Effector memory CD4-positive, alpha-beta T cell (primary cell): ENCODE results near the gene ITGAL.

Experiments
- DNase-seq, 3 donors: peaks; one replicate each; pipeline ENCODE4 v3.0.0-alpha.2; 2020
- H3K27ac ChIP-seq: 2 replicates; pipeline ENCODE4 v1.7.0; 2013; ENCODE audit warnings: mild to moderate bottlenecking, low read length, moderate library complexity; ENCODE audit not compliant: insufficient read depth, poor library complexity, severe bottlenecking
- H3K27me3 ChIP-seq: replicated peaks from 2 replicates; pipeline ENCODE4 v1.7.0; 2013; ENCODE audit warnings: mild to moderate bottlenecking, low read length; ENCODE audit not compliant: insufficient read depth, control insufficient read depth, poor library complexity, severe bottlenecking
- H3K36me3 ChIP-seq: 2 replicates; pipeline ENCODE4 v1.7.0; 2013; ENCODE audit warnings: mild to moderate bottlenecking, low read length, moderate library complexity; ENCODE audit not compliant: control insufficient read depth, insufficient read depth
- H3K4me1 ChIP-seq: 2 replicates; pipeline ENCODE4 v1.7.0; 2013; ENCODE audit warnings: low read length, mild to moderate bottlenecking; ENCODE audit not compliant: control insufficient read depth, insufficient read depth, poor library complexity, severe bottlenecking
- H3K4me3 ChIP-seq: 2 replicates; pipeline ENCODE4 v1.7.0; 2013; ENCODE audit warnings: low read length, low read depth, mild to moderate bottlenecking; ENCODE audit not compliant: insufficient read depth, poor library complexity, severe bottlenecking
- H3K9me3 ChIP-seq: 2 replicates; pipeline ENCODE4 v1.7.0; 2013; ENCODE audit warnings: mild to moderate bottlenecking, low read length, moderate library complexity; ENCODE audit not compliant: control insufficient read depth

The ITGAL gene

DNA sequence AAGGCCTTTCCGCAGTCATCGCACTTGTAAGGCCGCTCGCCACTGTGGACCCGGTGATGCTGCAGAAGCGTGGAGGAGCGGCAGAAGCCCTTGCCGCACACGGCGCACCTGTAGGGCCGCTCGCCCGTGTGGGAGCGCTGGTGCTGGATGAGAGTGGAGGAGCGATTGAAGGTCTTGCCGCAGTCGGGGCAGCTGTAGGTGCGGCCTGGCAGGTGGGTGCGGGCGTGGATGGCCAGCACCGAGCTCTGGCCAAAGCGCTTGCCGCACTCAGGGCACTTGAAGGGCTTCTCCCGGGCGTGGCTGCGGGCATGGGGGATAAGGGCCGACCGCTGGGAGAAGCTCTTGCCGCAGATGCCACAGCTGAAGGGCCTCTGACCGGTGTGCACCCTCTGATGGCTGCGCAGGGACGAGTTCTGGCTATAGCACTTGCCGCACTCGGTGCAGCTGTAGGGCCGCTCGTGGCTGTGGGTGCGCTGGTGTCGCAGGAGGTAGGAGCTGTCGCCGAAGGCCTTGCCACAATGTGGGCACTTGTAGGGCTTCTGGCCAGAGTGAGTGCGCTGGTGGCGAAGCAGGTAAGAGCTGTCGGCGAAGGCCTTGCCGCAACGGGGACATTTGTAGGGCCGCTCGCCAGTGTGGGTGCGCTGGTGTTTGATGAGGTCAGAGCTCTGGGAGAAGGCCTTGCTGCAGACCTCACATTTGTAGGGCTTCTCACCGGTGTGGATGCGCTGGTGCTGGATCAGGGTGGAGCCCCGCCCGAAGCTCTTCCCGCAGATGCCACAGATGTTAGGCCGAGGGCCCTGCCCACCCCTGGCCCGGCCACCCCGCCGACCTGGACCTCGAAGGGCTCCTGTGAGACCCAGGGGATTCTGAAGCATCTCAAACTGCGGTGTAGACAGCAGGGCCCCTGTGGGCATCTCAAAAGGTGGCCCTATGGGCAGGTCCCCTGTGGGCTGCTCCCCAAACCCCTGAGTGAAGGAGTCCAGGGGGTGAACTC is 52.3 kb downstream of the ITGAL start:
- Histone ChIP-seq H3K36me3 (peaks cover 19% of the 10 kb centered on the region), H3K4me1 (peaks cover 12% of the 10 kb centered on the region), H3K27me3 (no peaks in the 10 kb centered on the region), H3K9me3 (no peaks in the 10 kb centered on the region), H3K4me3 (no peak overlapping the region), H3K27ac (peak overlapping the region; percentile 30)
- DNase-seq, result no peak

DNA sequence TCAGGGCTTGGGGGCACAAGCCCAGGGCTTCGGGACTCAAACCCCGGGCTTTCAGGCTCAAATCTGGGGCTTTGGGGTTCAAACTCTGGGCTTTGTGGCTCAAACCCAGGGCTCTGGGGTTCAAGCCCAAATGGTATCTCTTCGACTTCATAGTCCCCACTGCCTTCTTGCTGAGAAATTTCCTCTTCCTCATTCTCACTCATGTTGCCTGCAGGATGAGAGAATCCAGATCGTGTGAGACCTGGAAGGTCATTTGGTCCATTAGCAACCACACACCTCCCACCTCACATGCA is 53.2 kb downstream of the ITGAL start:
- peak overlapping the region; percentile 50 for H3K4me3 ChIP-seq
- H3K9me3 ChIP-seq, result no peaks in the 10 kb centered on the region
- peak overlapping the region; percentile 30 for H3K27ac ChIP-seq
- H3K4me1 ChIP-seq, result peaks cover 12% of the 10 kb centered on the region
- H3K36me3 ChIP-seq, result peaks cover 11% of the 10 kb centered on the region
- DNase-seq, result no peak
- H3K27me3 ChIP-seq, result no peaks in the 10 kb centered on the region

DNA sequence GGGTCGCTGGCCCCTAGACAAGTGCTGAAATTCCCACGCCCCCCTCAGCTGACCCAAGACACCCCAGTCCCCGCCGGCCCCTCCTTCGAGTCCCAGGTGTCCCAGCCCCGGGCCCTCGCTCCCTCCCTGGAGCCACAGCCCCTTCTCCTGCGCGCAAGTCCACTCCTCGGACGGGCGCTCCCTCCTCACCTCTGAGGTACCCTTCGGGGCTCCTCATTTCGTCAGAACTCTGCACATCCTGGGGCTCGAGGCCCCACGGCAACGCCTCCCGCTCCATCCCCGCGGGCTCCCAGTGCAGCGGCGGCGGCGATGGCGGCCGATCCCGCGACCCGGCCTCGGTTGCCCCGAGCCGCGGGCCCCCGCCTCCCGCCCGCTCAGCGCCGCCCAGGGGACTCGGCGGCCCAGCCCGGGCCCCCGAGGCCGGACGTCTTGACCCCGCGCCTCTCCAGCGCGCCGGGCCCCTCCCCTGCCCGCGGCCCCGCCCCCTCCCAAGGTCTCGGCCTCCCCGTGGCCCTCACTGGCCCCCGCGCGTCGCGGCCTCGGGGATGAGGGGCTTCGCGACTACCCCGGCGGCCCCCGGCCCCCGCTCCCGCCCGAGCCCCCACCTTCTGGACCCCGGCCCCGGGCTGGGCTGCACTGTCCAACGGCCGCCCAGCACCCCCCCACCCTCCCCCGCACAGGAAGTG is 53.7 kb downstream of the ITGAL start, which contains the start of gene ZNF768:
TSS of gene ZNF768 (minus strand) at position 430 of the 686 bp plus-strand sequence. CDS start at position 277, 153 bp downstream.
- DNase-seq, result peak in 2 of 3 donors; percentile 23 to 26
- H3K4me3 ChIP-seq, result peak within 1 kb of the TSS; percentile 90

GRCh38 chr16:30526823-30527634 is 54.5 kb downstream of the ITGAL start:
- Histone ChIP-seq H3K27me3 (no peaks in the 10 kb centered on the region), H3K4me1 (peaks cover 12% of the 10 kb centered on the region), H3K4me3 (peak overlapping the region; percentile 90), H3K9me3 (no peaks in the 10 kb centered on the region), H3K27ac (peak overlapping the region; percentile 63), H3K36me3 (peaks cover 3% of the 10 kb centered on the region)
- peak; percentile 84 to 89 (median 85) for DNase-seq

More for the DNA sequence above, 53.7 kb downstream of the ITGAL start, which contains the start of gene ZNF768:
- no peaks in the 10 kb centered on the region for H3K9me3 ChIP-seq
- no peaks in the 10 kb centered on the region for H3K27me3 ChIP-seq
- peak within 1 kb of the TSS; percentile 63 for H3K27ac ChIP-seq
- H3K4me1 ChIP-seq, result peaks cover 12% of the 10 kb centered on the region
- peaks cover 11% of the 10 kb centered on the region for H3K36me3 ChIP-seq

- Histone ChIP-seq H3K27ac (peak overlapping the region; percentile 63), H3K36me3 (peaks cover 7% of the 10 kb centered on the region), H3K4me1 (peaks cover 12% of the 10 kb centered on the region), H3K4me3 (peak overlapping the region; percentile 90), H3K27me3 (no peaks in the 10 kb centered on the region), H3K9me3 (no peaks in the 10 kb centered on the region)
- DNase-seq, result no peak
These were observed 55.2 kb downstream of the ITGAL start for GRCh38 chr16:30527635-30528178.

DNA sequence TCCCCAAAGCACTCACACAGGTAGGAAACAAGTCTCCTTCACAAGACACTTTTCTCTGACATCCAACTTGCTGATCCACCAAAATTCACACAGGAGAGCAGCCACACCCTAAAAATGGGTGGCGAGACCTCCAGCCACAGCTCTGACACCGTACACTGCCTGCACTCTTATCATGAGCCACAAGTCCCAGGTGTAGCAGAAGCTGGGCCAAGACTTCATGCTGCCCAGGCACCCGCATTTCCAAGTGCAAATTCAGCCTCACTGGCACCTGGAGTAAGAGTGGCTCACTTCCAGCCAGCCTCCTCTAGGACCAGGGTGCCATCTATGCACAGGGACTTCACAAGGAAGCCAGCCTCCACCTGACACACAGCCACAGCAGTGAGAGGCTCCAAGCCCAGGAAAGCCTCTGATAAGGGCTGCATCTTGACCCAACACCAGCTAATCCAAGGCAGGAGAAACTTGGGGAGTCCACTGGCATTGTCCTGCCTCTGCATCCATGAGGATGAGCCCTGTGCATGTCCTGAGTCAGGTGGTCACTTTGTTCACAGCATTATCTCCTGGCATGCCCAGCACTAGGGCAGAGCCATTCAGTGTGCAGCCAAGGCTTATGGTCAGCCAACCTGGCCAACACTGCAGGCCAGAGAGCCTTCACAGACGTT is 56.4 kb downstream of the ITGAL start:
- Histone ChIP-seq H3K27me3 (no peaks in the 10 kb centered on the region), H3K9me3 (no peaks in the 10 kb centered on the region), H3K36me3 (peaks cover 8% of the 10 kb centered on the region), H3K27ac (no peak overlapping the region), H3K4me1 (peaks cover 20% of the 10 kb centered on the region), H3K4me3 (no peak overlapping the region)
- DNase-seq, result no peak

DNA sequence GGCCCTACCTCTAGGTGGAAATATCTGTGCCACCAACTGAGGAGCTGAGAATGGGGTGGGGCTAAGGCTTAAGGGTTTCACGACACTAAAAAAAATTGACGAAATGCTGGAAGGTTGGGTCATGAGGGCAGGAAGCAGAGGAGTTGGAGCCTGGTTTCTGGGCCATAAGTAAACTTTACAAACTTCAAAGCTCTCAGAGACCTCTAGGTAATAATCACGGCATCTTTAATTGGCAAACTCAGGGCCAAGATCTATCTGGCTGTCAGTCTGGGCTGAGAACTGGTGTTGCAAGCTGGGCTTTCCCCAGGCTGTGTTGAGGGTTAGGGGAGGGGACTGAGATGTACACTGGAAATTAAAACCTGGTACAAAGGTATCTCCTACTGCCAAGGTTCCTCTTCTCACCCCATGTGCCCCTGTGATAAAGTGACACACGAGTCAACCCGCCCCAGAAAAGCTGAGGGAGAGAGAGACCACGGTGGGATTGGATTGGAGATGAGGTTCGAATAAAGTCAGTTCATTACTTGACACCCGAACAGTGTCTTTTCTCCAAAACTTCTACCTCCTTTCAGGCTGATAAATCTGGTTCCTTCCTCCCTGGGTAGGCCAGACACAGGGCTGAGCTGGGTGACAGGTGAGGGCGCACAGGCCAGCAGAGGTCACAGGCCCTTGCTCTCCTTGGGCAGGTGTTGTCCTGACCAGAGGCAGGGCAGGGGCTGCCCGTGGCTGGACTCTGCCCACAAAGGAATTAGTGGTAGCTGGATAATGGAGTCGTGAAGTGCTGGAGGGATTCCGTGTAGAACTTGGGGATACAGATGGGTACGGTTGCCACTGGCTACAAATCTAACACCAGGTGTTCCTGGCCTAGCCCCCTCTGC is 57.9 kb downstream of the ITGAL start:
- H3K27me3 ChIP-seq, result no peaks in the 10 kb centered on the region
- H3K4me3 ChIP-seq, result no peak overlapping the region
- H3K9me3 ChIP-seq, result no peaks in the 10 kb centered on the region
- DNase-seq, result no peak
- peaks cover 8% of the 10 kb centered on the region for H3K36me3 ChIP-seq
- peak overlapping the region; percentile 29 for H3K27ac ChIP-seq
- peaks cover 26% of the 10 kb centered on the region for H3K4me1 ChIP-seq

DNA sequence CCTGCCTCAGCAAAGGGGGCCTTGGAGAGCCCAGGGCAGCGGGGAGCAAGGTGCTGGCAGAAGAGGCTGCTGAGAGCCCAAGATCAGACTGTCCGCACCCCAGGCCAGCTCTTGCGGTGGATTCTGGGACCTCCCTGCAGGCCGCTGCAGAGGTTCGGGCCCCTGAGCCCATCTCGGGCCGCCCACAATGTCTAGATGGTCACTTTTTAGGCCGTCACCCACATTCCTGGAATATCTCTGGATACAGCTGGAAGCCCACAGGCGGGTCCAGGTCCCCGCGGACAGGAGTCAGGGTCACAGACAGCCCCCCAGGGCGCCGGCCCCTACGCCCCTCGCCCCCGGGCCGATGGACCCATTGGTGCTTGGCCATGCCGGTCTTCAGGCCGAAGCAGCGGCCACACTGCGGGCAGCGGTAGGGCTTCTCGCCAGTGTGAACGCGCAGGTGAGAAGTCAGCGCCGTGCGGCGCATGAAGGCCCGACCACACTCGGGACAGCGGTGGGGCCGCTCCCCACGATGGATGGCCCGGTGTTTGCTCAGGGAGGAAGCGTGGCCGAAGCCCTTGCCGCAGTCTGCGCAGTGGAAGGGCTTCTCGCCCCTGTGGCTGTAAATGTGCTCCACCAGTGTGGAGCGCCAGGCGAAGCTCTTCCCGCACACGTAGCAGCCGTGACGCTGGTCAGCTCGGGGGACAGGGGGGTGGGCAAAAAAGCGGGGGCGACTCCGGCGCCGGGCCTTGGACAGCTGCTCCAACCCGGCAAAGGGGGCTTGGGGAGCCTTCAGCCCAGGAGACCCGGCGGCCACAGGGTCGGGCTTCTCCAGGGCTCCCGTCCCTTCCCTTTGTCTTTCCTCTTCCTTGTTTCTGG is 60.0 kb downstream of the ITGAL start:
- peaks cover 26% of the 10 kb centered on the region for H3K4me1 ChIP-seq
- H3K4me3 ChIP-seq, result no peak overlapping the region
- H3K36me3 ChIP-seq, result peaks cover 8% of the 10 kb centered on the region
- DNase-seq, result no peak
- H3K9me3 ChIP-seq, result no peaks in the 10 kb centered on the region
- no peaks in the 10 kb centered on the region for H3K27me3 ChIP-seq
- no peak overlapping the region for H3K27ac ChIP-seq
